ENCODE results near the gene PRKN.

DNA sequence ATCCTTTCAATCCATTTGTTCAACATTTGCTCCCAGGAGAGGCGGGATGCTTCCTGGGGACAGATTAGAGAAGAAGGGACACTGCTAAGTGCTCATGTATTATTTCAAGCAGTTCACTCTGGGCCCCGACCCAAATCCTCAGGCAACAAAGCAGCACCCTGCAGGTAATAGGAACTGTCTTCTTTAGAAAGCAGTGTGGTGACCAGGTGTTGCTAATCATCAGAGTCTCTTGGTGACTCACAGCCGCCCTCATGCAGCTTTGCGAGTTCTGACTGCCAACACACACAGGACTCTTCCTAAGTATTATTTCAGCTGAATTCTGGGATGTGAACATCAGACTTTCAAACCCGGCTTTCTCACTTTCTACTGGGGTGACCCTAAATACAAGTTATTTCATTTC, 356.4 kb downstream of the PRKN start:
- TF ChIP-seq, protein P1, sequence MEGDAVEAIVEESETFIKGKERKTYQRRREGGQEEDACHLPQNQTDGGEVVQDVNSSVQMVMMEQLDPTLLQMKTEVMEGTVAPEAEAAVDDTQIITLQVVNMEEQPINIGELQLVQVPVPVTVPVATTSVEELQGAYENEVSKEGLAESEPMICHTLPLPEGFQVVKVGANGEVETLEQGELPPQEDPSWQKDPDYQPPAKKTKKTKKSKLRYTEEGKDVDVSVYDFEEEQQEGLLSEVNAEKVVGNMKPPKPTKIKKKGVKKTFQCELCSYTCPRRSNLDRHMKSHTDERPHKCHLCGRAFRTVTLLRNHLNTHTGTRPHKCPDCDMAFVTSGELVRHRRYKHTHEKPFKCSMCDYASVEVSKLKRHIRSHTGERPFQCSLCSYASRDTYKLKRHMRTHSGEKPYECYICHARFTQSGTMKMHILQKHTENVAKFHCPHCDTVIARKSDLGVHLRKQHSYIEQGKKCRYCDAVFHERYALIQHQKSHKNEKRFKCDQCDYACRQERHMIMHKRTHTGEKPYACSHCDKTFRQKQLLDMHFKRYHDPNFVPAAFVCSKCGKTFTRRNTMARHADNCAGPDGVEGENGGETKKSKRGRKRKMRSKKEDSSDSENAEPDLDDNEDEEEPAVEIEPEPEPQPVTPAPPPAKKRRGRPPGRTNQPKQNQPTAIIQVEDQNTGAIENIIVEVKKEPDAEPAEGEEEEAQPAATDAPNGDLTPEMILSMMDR (IDR thresholded peaks at IDR 0.05; ENCODE audit: low read depth, low read length), result no peak
- TF ChIP-seq EZH2phosphoT487 (IDR thresholded peaks at IDR 0.05; ENCODE audit: low read depth), result no peak

Data from OCI-LY3 (cell line).